Pancreas (tissue), 10 donors: ENCODE data around the gene AKR1E2. TPM values are rescaled to one million over a fixed set of nuclear protein-coding genes. Genes with fewer than 3 reads are reported as not detected.

ENCODE experiments used
- ATAC-seq, 4 donors: fragments of 200-7000 bp; cut with Tn5 transposase; one replicate each; pipeline versions ENCODE4 v1.8.0 to v1.9.1; 2020; ENCODE audit warnings: mild to moderate bottlenecking in 4 of 4, moderate library complexity in 4 of 4
- DNase-seq, 6 donors: peaks; one replicate each; pipeline ENCODE4 v3.0.0-alpha.2; 2020
- FAIRE-seq: peaks from 2 replicates; lab custom pipeline; 2012; peaks lifted over from hg19 to GRCh38; lab: Jason Lieb, UNC
- H3K27ac ChIP-seq, 4 donors: fragments of 200-600 bp; sonication (generic); 1 replicate in 3 of 4; 2 replicates in 1 of 4; pipeline versions ENCODE4 v1.5.0 to v1.8.0; 2020
- H3K27me3 ChIP-seq, 4 donors: fragments of 200-600 bp; one replicate each; pipeline ENCODE4 v1.8.0; 2021
- H3K36me3 ChIP-seq, 3 donors: fragments of 200-600 bp; sonication (generic) in 1 of 3; one replicate each; pipeline versions ENCODE4 v1.5.0 to v1.8.0; 2020 to 2021
- H3K4me1 ChIP-seq, 3 donors: fragments of 200-600 bp; one replicate each; pipeline ENCODE4 v1.8.0; 2021
- H3K4me3 ChIP-seq, 4 donors: fragments of 200-600 bp; sonication (generic) in 2 of 4; one replicate each; pipeline versions ENCODE4 v1.5.0 to v1.8.0; 2020 to 2021
- H3K9me3 ChIP-seq, 4 donors: fragments of 200-600 bp; one replicate each; pipeline ENCODE4 v1.8.0; 2021
- WGBS, 2 donors: extraction: QIAGEN DNeasy Blood & Tissue Kit; methylation state at CpG; one replicate each; pipeline ENCODE4 v1.1.7; 2013; 5-methylcytosine and 5-hydroxymethylcytosine counted together
- intact Hi-C, 3 donors: fragments of 100-400 bp; cut with DNase I; formaldehyde crosslinking; loops; one replicate each; pipeline versions ENCODE4 v1.11.1 to v1.14.2; 2022
- polyA plus RNA-seq, 2 donors: library from polyadenylated mRNA; stranded (reverse); fragments of 200-250 nt; gene quantifications; one replicate each; pipeline ENCODE4 v1.2.3, GENCODE V29; 2013
- total RNA-seq, 6 donors: library from RNA; stranded (reverse); fragmentation: NEBNext Ultra II Directional in 4 of 6; extraction: Animal tissue kit (Norgen Biotek cat#: 25700) in 4 of 6; gene quantifications; one replicate each; pipeline versions ENCODE4 v1.2.1 to v1.2.4, GENCODE V29; 2021 to 2023
- TF ChIP-seq, protein P1 (sequence below), 4 donors: fragments of 200-600 bp; sonication (generic) in 3 of 4; IDR thresholded peaks; one replicate each; pipeline versions ENCODE4 v1.5.0 to v1.8.0; 2021; ENCODE audit warnings: antibody characterized with exemption in 4 of 4
- donor health status: healthy with polysubstance abuse.
- donor health status: DM: no; HTN: no; CAD: no; lungs with moderate emphysema.
- donor health status: DM: no; HTN: no; CAD: no.
- donor health status: control.
- donor health status: control.
- donor health status: Bipolar disorder and iron deficiency.
- donor health status: DM: yes; HTN: yes; CAD: no.
- donor health status: DM: no; HTN: no; CAD: no.
- donor health status: DM: no; HTN: no; CAD: no.
- donor health status: DM: yes; HTN: yes; CAD: no.

Gene AKR1E2
- total and polyA plus RNA-seq, 8 donors = 0.85 to 10.2 (median 2.4) TPM

DNA sequence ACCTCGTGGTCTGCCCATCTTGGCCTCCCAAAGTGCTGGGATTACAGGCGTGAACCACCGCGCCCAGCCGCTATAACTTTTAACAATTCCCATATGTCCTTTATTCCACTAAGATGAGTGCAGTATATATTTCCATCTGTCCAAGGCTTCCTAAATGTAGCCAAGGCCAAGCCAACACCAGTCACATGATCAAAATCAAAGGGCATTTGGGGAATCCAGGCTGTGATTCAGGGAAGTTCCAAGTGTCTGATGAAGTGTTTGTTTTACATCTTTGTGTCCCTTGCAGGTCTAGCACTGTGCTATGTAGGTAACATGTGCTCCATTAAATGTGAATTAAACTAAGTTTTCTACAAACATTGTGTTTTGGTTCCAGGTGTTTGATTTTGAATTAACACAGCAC lies 20.8 kb downstream of the AKR1E2 start:
- Histone ChIP-seq H3K27ac (no peak overlapping the region), H3K9me3 (no peaks in the 10 kb centered on the region), H3K36me3 (no peaks in the 10 kb centered on the region), H3K4me1 (peaks cover 3 to 14% (median 5%) of the 10 kb centered on the region in 3 donors), H3K4me3 (no peak overlapping the region), H3K27me3 (no peaks in the 10 kb centered on the region)
- WGBS, 2 donors = 76 to 77% methylated on average over 5 of the region's 5 CpGs
- ATAC-seq (no peak), FAIRE-seq (no peak), DNase-seq (no peak)
- intact Hi-C loops = loop anchor here in 2 of 3 donors (10.0 kb wide), 2 partner anchors 248 to 438 kb away; partner anchors contain the start of gene AKR1C3 (in 1 of the 2)
- TF ChIP-seq, protein P1, sequence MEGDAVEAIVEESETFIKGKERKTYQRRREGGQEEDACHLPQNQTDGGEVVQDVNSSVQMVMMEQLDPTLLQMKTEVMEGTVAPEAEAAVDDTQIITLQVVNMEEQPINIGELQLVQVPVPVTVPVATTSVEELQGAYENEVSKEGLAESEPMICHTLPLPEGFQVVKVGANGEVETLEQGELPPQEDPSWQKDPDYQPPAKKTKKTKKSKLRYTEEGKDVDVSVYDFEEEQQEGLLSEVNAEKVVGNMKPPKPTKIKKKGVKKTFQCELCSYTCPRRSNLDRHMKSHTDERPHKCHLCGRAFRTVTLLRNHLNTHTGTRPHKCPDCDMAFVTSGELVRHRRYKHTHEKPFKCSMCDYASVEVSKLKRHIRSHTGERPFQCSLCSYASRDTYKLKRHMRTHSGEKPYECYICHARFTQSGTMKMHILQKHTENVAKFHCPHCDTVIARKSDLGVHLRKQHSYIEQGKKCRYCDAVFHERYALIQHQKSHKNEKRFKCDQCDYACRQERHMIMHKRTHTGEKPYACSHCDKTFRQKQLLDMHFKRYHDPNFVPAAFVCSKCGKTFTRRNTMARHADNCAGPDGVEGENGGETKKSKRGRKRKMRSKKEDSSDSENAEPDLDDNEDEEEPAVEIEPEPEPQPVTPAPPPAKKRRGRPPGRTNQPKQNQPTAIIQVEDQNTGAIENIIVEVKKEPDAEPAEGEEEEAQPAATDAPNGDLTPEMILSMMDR (IDR thresholded peaks at IDR 0.05) = no peak

DNA sequence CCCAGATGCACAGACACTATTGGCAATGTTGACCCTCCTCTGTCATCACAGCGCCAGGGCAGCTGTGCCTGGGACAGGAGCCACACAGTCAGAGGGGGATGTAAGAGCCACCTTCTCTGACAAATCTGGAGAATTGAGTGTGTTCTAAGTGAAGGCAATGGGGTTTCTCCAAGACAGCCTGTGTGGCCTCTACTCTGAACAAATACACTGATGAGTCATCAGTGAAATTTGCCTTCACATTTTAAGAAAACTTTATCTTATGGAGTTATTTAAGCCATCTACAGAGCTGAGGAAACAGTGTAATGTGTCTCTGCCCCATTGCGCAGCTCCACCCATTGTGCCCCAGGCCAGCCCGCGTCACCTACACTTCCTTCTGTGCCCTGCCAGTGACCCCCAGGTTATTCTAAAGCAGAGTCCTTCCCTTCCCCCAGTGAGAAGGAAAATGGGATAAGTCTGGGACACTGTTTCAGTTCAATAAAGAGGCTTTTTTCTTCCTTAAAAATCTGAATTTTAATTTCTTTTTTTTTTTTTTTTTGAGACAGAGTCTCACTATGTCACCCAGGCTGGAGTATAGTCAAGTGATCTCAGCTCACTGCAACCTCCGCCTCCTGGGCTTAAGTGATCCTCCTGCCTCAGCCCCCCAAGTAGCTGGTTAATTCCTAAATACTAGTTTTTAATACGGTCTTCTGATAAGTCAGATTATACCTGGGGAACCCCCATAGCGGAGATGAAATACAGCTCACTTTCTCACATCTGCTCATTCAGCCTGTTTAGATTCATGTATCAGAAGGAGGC lies 21.8 kb downstream of the AKR1E2 start:
- TF ChIP-seq, protein P1 (IDR thresholded peaks at IDR 0.05) = no peak
- FAIRE-seq = no peak

DNA sequence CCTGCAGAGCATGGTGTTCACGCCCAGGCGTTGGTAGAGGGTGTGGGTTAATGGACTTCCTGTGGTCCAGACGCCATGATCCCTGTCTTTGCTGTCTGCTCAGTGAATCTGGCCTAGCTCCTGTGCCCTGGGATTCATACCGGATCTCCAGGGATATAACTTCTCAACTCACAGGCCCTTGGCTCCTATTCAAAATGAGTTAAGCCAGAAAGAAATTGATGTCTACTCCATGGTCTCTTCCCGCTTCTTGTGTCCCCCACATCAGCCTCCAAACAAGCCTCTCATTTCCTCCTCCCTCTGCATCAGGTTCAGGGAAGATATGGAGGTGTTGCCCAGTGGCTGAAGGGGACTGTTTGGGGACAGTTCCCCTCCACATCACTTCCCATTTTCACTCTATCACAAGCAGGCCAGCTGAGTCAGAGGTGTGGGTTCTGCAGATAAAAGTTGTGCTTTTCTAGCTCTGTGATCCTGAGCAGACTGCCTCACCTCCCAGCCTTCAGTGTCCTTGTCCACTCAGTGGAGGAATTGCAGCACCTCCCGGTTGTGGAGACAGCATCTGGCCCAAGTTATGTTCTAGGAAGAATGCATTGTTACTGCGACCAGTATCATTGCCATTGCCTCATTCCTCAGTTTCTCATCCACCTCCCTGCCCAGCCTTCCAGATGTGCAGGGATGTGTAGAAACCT lies 22.5 kb downstream of the AKR1E2 start:
- WGBS, 2 donors = 78 to 87% methylated on average over 7 of the region's 7 CpGs
- Histone ChIP-seq H3K9me3 (no peaks in the 10 kb centered on the region), H3K36me3 (no peaks in the 10 kb centered on the region), H3K4me1 (peaks cover 12 to 30% (median 19%) of the 10 kb centered on the region in 3 donors), H3K4me3 (no peak overlapping the region), H3K27me3 (no peaks in the 10 kb centered on the region), H3K27ac (no peak overlapping the region)
- DNase-seq (no peak), FAIRE-seq (no peak), ATAC-seq (no peak)
- TF ChIP-seq, protein P1 (IDR thresholded peaks at IDR 0.05) = no peak
- intact Hi-C loops = loop anchor here in 2 of 3 donors (10.0 kb wide), 2 partner anchors 246 to 436 kb away; partner anchors contain the start of gene AKR1C3 (in 1 of the 2)

More for the DNA sequence above, 21.8 kb downstream of the AKR1E2 start:
- H3K4me1 ChIP-seq = peaks cover 10 to 23% (median 13%) of the 10 kb centered on the region in 3 donors
- no peaks in the 10 kb centered on the region for H3K27me3 ChIP-seq
- no peak overlapping the region for H3K4me3 ChIP-seq
- intact Hi-C loops = loop anchor here in 2 of 3 donors (10.0 kb wide), 2 partner anchors 247 to 437 kb away; partner anchors contain the start of gene AKR1C3 (in 1 of the 2)
- DNase-seq = no peak
- H3K27ac ChIP-seq = no peak overlapping the region
- H3K36me3 ChIP-seq = no peaks in the 10 kb centered on the region
- WGBS, 2 donors = 88 to 91% methylated on average over 7 of the region's 7 CpGs
- ATAC-seq = no peak
- no peaks in the 10 kb centered on the region for H3K9me3 ChIP-seq

DNA sequence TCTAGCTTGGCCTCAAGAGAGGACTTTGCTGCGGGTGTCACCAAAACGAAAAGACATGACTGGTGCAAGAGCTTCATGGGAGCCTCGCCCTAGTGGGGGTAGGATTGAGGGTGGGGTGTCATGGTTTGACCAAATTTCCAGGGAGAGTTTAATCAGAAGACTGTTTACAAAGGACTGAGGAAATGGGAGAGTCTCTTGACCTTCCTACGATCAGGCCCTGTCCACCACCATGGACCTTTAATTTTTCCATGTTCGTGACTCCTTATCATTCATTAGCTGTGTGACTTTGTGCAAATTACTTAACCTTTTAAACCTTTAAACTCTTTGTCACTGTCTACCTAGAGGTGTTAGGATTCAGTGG lies 23.0 kb downstream of the AKR1E2 start:
- Histone ChIP-seq H3K4me1 (peaks cover 12 to 33% (median 19%) of the 10 kb centered on the region in 3 donors), H3K9me3 (no peaks in the 10 kb centered on the region), H3K36me3 (no peaks in the 10 kb centered on the region), H3K27ac (no peak overlapping the region), H3K4me3 (no peak overlapping the region), H3K27me3 (no peaks in the 10 kb centered on the region)
- FAIRE-seq = no peak
- DNase-seq = no peak
- no peak for ATAC-seq
- TF ChIP-seq, protein P1 (IDR thresholded peaks at IDR 0.05) = no peak
- intact Hi-C loops = loop anchor here in 2 of 3 donors (10.0 kb wide), 2 partner anchors 246 to 436 kb away; partner anchors contain the start of gene AKR1C3 (in 1 of the 2)
- WGBS, 2 donors = 68 to 78% methylated on average over 5 of the region's 5 CpGs
